IMR-90 (cell line): ENCODE measurements around the gene DGAT2. TPM values are rescaled to one million over a fixed set of nuclear protein-coding genes. Genes with fewer than 3 reads are reported as not detected.

Experiments used
- ATAC-seq: fragments of 200-7000 bp; cut with Tn5 transposase; 2 replicates; pipeline ENCODE4 v1.9.1; 2020; ENCODE audit warnings: low read depth, mild to moderate bottlenecking, moderate library complexity
- BruUV-seq: library from RNA; stranded (reverse); fragments of 400-500 nt; replicated peaks from 2 replicates; lab custom pipeline; 2021; lab: Mats Ljungman, UMichigan
- CTCF ChIA-PET: fragments of 300-600 bp; formaldehyde crosslinking; extraction: SDS; loops from one replicate; lab custom pipeline; 2021; ENCODE audit warnings: antibody characterized with exemption; lab: Yijun Ruan, JAX
- POLR2A ChIA-PET: fragments of 300-600 bp; sonication (Branson Sonifier 250); formaldehyde crosslinking; loops from one replicate; lab custom pipeline; 2022; ENCODE audit warnings: antibody characterized with exemption; ENCODE audit not compliant: unreplicated experiment; lab: Charles Lee
- DNase-seq: peaks from one replicate; pipeline ENCODE4 v3.0.0; 2013
- H2AFZ ChIP-seq: replicated peaks from 2 replicates; pipeline ENCODE3; 2013; ENCODE audit warnings: low read length, mild to moderate bottlenecking; ENCODE audit not compliant: poor library complexity
- H2AK5ac ChIP-seq: 2 replicates; pipeline ENCODE4 v1.6.1; 2013; ENCODE audit warnings: low read depth, low read length, inconsistent platforms
- H2AK9ac ChIP-seq: replicated peaks from 2 replicates; pipeline ENCODE3; 2013; ENCODE audit warnings: mild to moderate bottlenecking, low read depth, low read length, moderate library complexity; ENCODE audit not compliant: poor library complexity
- H2BK120ac ChIP-seq: 2 replicates; pipeline ENCODE4 v1.6.1; 2013; ENCODE audit warnings: low read depth, low read length, inconsistent platforms
- H2BK15ac ChIP-seq: 3 replicates; pipeline ENCODE4 v1.6.1; 2013; ENCODE audit warnings: low read depth, low read length, inconsistent platforms
- H2BK20ac ChIP-seq: 2 replicates; pipeline ENCODE4 v1.6.1; 2013; ENCODE audit warnings: low read depth, mild to moderate bottlenecking, inconsistent platforms, low read length, moderate library complexity
- H2BK5ac ChIP-seq: 2 replicates; pipeline ENCODE4 v1.6.1; 2013; ENCODE audit warnings: mild to moderate bottlenecking, low read depth, low read length, inconsistent platforms; ENCODE audit not compliant: poor library complexity, severe bottlenecking
- H3K14ac ChIP-seq: replicated peaks from 2 replicates; pipeline ENCODE4 v1.6.1; 2013; ENCODE audit warnings: low read depth, low read length, inconsistent platforms
- H3K18ac ChIP-seq: 2 replicates; pipeline ENCODE4 v1.6.1; 2013; ENCODE audit warnings: low read depth, low read length, control low read depth
- H3K23ac ChIP-seq: 2 replicates; pipeline ENCODE4 v1.6.1; 2013; ENCODE audit warnings: low read depth, low read length, inconsistent platforms
- H3K27ac ChIP-seq: 2 replicates; pipeline ENCODE4 v1.5.1; 2013; ENCODE audit warnings: mild to moderate bottlenecking, control low read depth, low read length; ENCODE audit not compliant: insufficient read depth
- H3K27me3 ChIP-seq: 2 replicates; pipeline ENCODE4 v1.6.1; 2013; ENCODE audit warnings: low read length; ENCODE audit not compliant: control insufficient read depth, insufficient read depth
- H3K36me3 ChIP-seq: 2 replicates; pipeline ENCODE4 v1.6.1; 2013; ENCODE audit warnings: low read length, mixed read lengths; ENCODE audit not compliant: control insufficient read depth, insufficient read depth
- H3K4ac ChIP-seq: 2 replicates; pipeline ENCODE4 v1.6.1; 2013; ENCODE audit warnings: low read depth, low read length, inconsistent platforms
- H3K4me1 ChIP-seq: 2 replicates; pipeline ENCODE4 v1.6.1; 2013; ENCODE audit warnings: low read length, mixed read lengths; ENCODE audit not compliant: control insufficient read depth, insufficient read depth
- H3K4me2 ChIP-seq: 2 replicates; pipeline ENCODE4 v1.6.1; 2013; ENCODE audit warnings: low read depth, mild to moderate bottlenecking, control low read depth, low read length, moderate library complexity
- H3K4me3 ChIP-seq: 2 replicates; pipeline ENCODE4 v1.5.1; 2013; ENCODE audit warnings: low read depth, mild to moderate bottlenecking, control low read depth, low read length, moderate library complexity; ENCODE audit not compliant: insufficient read depth
- H3K56ac ChIP-seq: 2 replicates; pipeline ENCODE4 v1.6.1; 2013; ENCODE audit warnings: low read length, inconsistent platforms; ENCODE audit not compliant: insufficient read depth; ENCODE audit errors: extremely low read depth
- H3K79me1 ChIP-seq, 2 experiments: 2 replicates each; pipeline ENCODE4 v1.6.1; 2013; ENCODE audit warnings: low read length in 2 of 2, inconsistent platforms in 1 of 2, low read depth in 1 of 2
- H3K9ac ChIP-seq: 2 replicates; pipeline ENCODE4 v1.6.1; 2013; ENCODE audit warnings: low read depth, low read length, control low read depth
- H3K9me1 ChIP-seq: 2 replicates; pipeline ENCODE4 v1.6.1; 2013; ENCODE audit warnings: low read length, inconsistent platforms; ENCODE audit not compliant: insufficient read depth
- H3K9me3 ChIP-seq: 2 replicates; pipeline ENCODE4 v1.6.1; 2013; ENCODE audit warnings: low read length; ENCODE audit not compliant: control insufficient read depth, insufficient read depth
- H4K20me1 ChIP-seq: 2 replicates; pipeline ENCODE4 v1.6.1; 2013; ENCODE audit warnings: low read length, inconsistent platforms; ENCODE audit not compliant: insufficient read depth
- H4K5ac ChIP-seq: 2 replicates; pipeline ENCODE4 v1.6.1; 2013; ENCODE audit warnings: mild to moderate bottlenecking, low read depth, low read length, control low read depth
- H4K8ac ChIP-seq, 2 experiments: 2 replicates each; pipeline ENCODE4 v1.6.1; 2013; ENCODE audit warnings: low read depth in 2 of 2, low read length in 2 of 2, control low read depth in 1 of 2, inconsistent platforms in 1 of 2
- H4K91ac ChIP-seq: 2 replicates; pipeline ENCODE4 v1.6.1; 2013; ENCODE audit warnings: low read depth, low read length, inconsistent platforms; ENCODE audit not compliant: insufficient read depth
- CEBPB ChIP-seq: IDR thresholded peaks from 2 replicates; pipeline ENCODE4 v1.6.1; 2012; ENCODE audit warnings: low read depth, low read length, improper control_type of control experiment
- CTCF ChIP-seq: conservative IDR thresholded peaks from 2 replicates; pipeline ENCODE4 v1.5.1; 2012; ENCODE audit warnings: mild to moderate bottlenecking, low read depth, low read length, improper control_type of control experiment
- ELK1 ChIP-seq: fragments of 150-350 bp; IDR thresholded peaks from 2 replicates; pipeline ENCODE4 v1.6.1; 2016; ENCODE audit warnings: low read depth, mild to moderate bottlenecking, low read length, moderate library complexity, borderline replicate concordance
- FOS ChIP-seq: fragments of 150-350 bp; IDR thresholded peaks from 2 replicates; pipeline ENCODE4 v1.6.1; 2016; ENCODE audit warnings: low read depth, low read length
- MAZ ChIP-seq: IDR thresholded peaks from 2 replicates; pipeline ENCODE4 v1.6.1; 2012; ENCODE audit warnings: low read depth, mild to moderate bottlenecking, low read length, improper control_type of control experiment, moderate library complexity, borderline replicate concordance
- POLR2A ChIP-seq: IDR thresholded peaks from 2 replicates; pipeline ENCODE4 v1.6.1; 2012; ENCODE audit warnings: mild to moderate bottlenecking, low read depth, low read length
- RFX5 ChIP-seq: IDR thresholded peaks from 2 replicates; pipeline ENCODE4 v1.8.0; 2012; ENCODE audit warnings: low read depth, mild to moderate bottlenecking, low read length, moderate library complexity
- SMC3 ChIP-seq: fragments of 150-350 bp; IDR thresholded peaks from 2 replicates; pipeline ENCODE4 v1.6.1; 2016; ENCODE audit warnings: low read depth, mild to moderate bottlenecking, antibody characterized with exemption, low read length, moderate library complexity
- USF2 ChIP-seq: fragments of 150-350 bp; IDR thresholded peaks from 2 replicates; pipeline ENCODE4 v1.6.1; 2017; ENCODE audit warnings: mild to moderate bottlenecking, antibody characterized with exemption, low read length, low read depth
- WGBS, 2 experiments: methylation state at CpG; one replicate each; pipeline versions ENCODE4 v1.1.5 to v1.1.7; 2013; ENCODE audit warnings: missing lambda C conversion rate in 2 of 2; ENCODE audit not compliant: insufficient read length in 1 of 2; ENCODE audit errors: extremely low coverage in 2 of 2; 5-methylcytosine and 5-hydroxymethylcytosine counted together
- dilution Hi-C: fragments of 300-500 bp; cut with HindIII; formaldehyde crosslinking; loops from one replicate; pipeline ENCODE4 v1.14.3; 2018; ENCODE audit warnings: low sequenced_read_pairs; ENCODE audit not compliant: unreplicated experiment
- in situ Hi-C: fragments of 300-500 bp; cut with MboI; formaldehyde crosslinking; loops from 3 replicates; pipeline ENCODE4 v1.14.3; 2019; ENCODE audit warnings: low sequenced_read_pairs, inconsistent platforms, mixed read lengths
- intact Hi-C: fragments of 100-400 bp; cut with micrococcal nuclease; formaldehyde crosslinking; loops from 2 replicates; pipeline ENCODE4 v1.10.0; 2022
- polyA plus RNA-seq, 3 experiments: library from polyadenylated mRNA; depleted of rRNA; stranded (reverse); fragments of >200 nt; gene quantifications; 2 replicates each; pipeline ENCODE4 v1.2.3, GENCODE V29; 2012; ENCODE audit warnings: low replicate concordance in 1 of 3
- total RNA-seq: library from RNA; depleted of rRNA; stranded (reverse); fragments of >200 nt; gene quantifications from 2 replicates; pipeline ENCODE4 v1.2.3, GENCODE V29; 2012

DGAT2 gene
- total and polyA plus RNA-seq, 2 of the 4 experiments (the other 2 are of a cell fraction) = 2.3 to 2.4 TPM

- no peak overlapping the region for H2BK5ac ChIP-seq
- no peak overlapping the region for H3K9ac ChIP-seq
- POLR2A ChIA-PET = no interaction called here
- H3K4me3 ChIP-seq = no peak overlapping the region
- H3K14ac ChIP-seq = no peak overlapping the region
- no peak overlapping the region for H3K18ac ChIP-seq
- no peaks in the 10 kb centered on the region for H3K9me3 ChIP-seq
- intact Hi-C loops (no loop called here), dilution Hi-C loops (no loop called here), in situ Hi-C loops (no loop called here)
- 88% methylated on average over 3 of the region's 5 CpGs; no CpG with 5 or more reads in 1 of the 2 experiments for WGBS, 2 experiments
- H4K8ac ChIP-seq = no peak overlapping the region
- CTCF ChIA-PET = no interaction called here
- H3K23ac ChIP-seq = 0 out of 2 replicates have a peak overlapping the region, but pooled peaks have one; percentile 55
- H3K4me2 ChIP-seq = no peak overlapping the region
- H3K9me1 ChIP-seq = 0 out of 2 replicates have a peak, but pooled peaks cover 4% of the 10 kb centered on the region
- BruUV-seq = no TSS peak
- H3K4ac ChIP-seq = no peak overlapping the region
- peak overlapping the region; percentile 1 for H2AK9ac ChIP-seq
- DNase-seq = no peak
- no peak overlapping the region for H4K91ac ChIP-seq
- H4K5ac ChIP-seq = no peak overlapping the region
- no peak overlapping the region for H2BK120ac ChIP-seq
- H2AFZ ChIP-seq = no peak overlapping the region
- H3K79me1 ChIP-seq = peaks cover 29 to 69% of the 10 kb centered on the region in 2 experiments; a peak in 3 of 4 replicates
- TF ChIP-seq MAZ (no peak), CEBPB (no peak), CTCF (no peak), POLR2A (no peak), USF2 (no peak), SMC3 (no peak), ELK1 (no peak), RFX5 (no peak), FOS (no peak)
- H3K27me3 ChIP-seq = no peaks in the 10 kb centered on the region
- peaks cover 10% of the 10 kb centered on the region for H3K4me1 ChIP-seq
- H2BK15ac ChIP-seq = no peak overlapping the region
- H4K20me1 ChIP-seq = peaks cover 18% of the 10 kb centered on the region
- no peak overlapping the region for H2AK5ac ChIP-seq
- H3K56ac ChIP-seq = no peak overlapping the region
- no peak for ATAC-seq
- no peak overlapping the region for H3K27ac ChIP-seq
- H2BK20ac ChIP-seq = no peak overlapping the region
- no peaks in the 10 kb centered on the region for H3K36me3 ChIP-seq
These were observed 52.6 kb downstream of the DGAT2 start for GRCh38 chr11:75821202-75821601.
